Activated T-helper 17 cell treated with anti-CD3 and anti-CD28 coated beads, Interleukin-2, amount 50 U/mL, for 72 hours (primary cell): ENCODE measurements around the gene USP36. TPM values are rescaled to one million over a fixed set of nuclear protein-coding genes. Genes with fewer than 3 reads are reported as not detected.
"Not testable (repeated sequence)": the region's sequence is repeated elsewhere in the genome, so short reads cannot be mapped to it uniquely, and the experiment has no call there.

Experiments used
- ATAC-seq: fragments of 150-1000 bp; cut with Tn5 transposase; replicated peaks from 2 replicates; pipeline ENCODE4 v1.10.0; 2021; ENCODE audit warnings: mild to moderate bottlenecking, moderate library complexity
- H3K27ac Mint-ChIP-seq: one replicate; pipeline ENCODE4 v1.8.0; 2022; ENCODE audit warnings: mixed read lengths
- H3K27me3 Mint-ChIP-seq: one replicate; pipeline ENCODE4 v1.8.0; 2022; ENCODE audit warnings: mixed read lengths
- H3K36me3 Mint-ChIP-seq: one replicate; pipeline ENCODE4 v1.8.0; 2022; ENCODE audit warnings: low read depth, mild to moderate bottlenecking, mixed read lengths
- H3K4me1 Mint-ChIP-seq: one replicate; pipeline ENCODE4 v1.8.0; 2022; ENCODE audit warnings: mixed read lengths
- H3K4me3 Mint-ChIP-seq: one replicate; pipeline ENCODE4 v1.8.0; 2022; ENCODE audit warnings: mild to moderate bottlenecking, mixed read lengths
- H3K9me3 Mint-ChIP-seq: one replicate; pipeline ENCODE4 v1.8.0; 2022; ENCODE audit warnings: mixed read lengths
- total RNA-seq, 2 donors: library from RNA; stranded (reverse); gene quantifications; one replicate each; pipeline ENCODE4 v1.2.3, GENCODE V29; 2022

Gene USP36
- total RNA-seq, 2 donors from 2014 or later, result 95.3 to 139 TPM

GRCh38 chr17:78789663-78790181 is 50.9 kb downstream of the USP36 start:
- no peaks in the 10 kb centered on the region for H3K9me3 Mint-ChIP-seq
- H3K36me3 Mint-ChIP-seq, result peaks cover 47% of the 10 kb centered on the region
- peak overlapping the region; percentile 50 for H3K27ac Mint-ChIP-seq
- no peaks in the 10 kb centered on the region for H3K27me3 Mint-ChIP-seq
- peak overlapping the region; percentile 19 for H3K4me3 Mint-ChIP-seq
- no peak for ATAC-seq
- H3K4me1 Mint-ChIP-seq, result peaks cover 39% of the 10 kb centered on the region

DNA sequence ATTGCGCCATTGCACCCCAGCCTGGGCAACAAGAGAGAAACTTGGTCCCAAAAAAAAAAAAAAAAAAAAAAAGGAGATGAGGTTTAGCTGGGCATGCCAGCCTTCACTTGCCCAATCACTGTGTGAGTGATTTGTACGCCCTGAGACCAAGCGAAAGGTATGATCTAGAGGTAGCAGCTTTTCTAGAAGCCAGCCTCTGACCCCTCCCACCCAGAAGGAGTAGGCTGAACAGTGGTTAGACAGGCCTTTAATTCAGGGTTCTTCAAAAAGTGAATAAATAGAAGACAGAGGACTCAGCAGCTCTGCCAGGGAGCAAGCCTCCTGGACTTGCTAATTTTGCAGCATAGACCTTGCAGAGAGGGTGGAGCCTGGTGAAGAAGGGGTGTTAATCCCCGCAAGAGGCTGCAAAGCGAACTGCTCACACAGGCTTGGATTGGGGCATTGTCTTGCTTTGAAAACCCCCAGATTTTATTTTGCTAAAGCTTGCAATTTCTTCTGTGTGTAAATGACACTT is 51.4 kb downstream of the USP36 start:
- peak; percentile 23 for ATAC-seq
- Mint-ChIP-seq H3K27ac (peak overlapping the region; percentile 50), H3K4me3 (peak overlapping the region; percentile 19), H3K36me3 (peaks cover 42% of the 10 kb centered on the region), H3K27me3 (no peaks in the 10 kb centered on the region), H3K9me3 (no peaks in the 10 kb centered on the region), H3K4me1 (peaks cover 36% of the 10 kb centered on the region)

DNA sequence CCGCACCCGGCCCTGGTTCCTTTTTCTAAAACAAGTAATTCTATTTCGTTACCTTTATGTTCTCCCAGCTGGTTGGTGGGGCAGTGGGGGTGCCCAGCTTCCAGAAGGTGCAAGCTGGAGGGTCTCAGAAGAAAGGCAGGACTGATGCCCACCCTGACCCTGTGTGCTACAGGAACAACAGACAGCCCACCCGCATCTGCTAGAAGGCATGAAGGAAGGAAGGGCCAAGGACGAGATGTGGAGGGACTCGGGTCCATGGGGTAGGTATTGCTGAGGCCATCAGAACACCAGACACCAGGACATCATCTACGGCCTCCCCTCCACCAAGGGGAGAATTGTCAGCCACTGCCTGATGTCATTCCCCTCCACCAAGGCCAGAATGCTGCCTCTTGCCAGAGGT is 52.2 kb downstream of the USP36 start:
- no peak overlapping the region for H3K27ac Mint-ChIP-seq

DNA sequence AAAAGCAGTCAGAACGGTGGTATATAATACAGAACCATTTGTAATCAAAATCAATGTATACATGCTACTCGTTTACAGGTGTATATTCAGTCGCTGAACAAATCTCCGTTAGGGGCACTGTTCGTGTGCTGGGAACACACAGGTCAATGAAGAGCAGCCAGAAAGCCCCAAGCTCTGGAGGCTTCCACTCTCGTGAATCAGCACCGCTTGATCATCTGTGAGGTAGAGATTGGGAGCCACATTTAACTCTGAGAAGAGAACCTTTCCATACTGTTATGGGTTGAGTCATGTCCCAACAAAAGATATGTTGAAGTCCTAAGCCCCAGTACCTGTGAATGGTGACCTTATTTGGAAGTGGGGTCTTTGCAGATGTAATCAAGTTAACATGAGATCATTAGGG is 53.2 kb downstream of the USP36 start:
- ATAC-seq, result peak; percentile 39
- no peaks in the 10 kb centered on the region for H3K27me3 Mint-ChIP-seq
- no peaks in the 10 kb centered on the region for H3K9me3 Mint-ChIP-seq
- peaks cover 34% of the 10 kb centered on the region for H3K36me3 Mint-ChIP-seq
- peaks cover 29% of the 10 kb centered on the region for H3K4me1 Mint-ChIP-seq
- no peak overlapping the region for H3K4me3 Mint-ChIP-seq
- H3K27ac Mint-ChIP-seq, result peak overlapping the region; percentile 71

More for the DNA sequence above, 52.2 kb downstream of the USP36 start:
- peaks cover 34% of the 10 kb centered on the region for H3K4me1 Mint-ChIP-seq
- no peaks in the 10 kb centered on the region for H3K9me3 Mint-ChIP-seq
- no peak for ATAC-seq
- H3K36me3 Mint-ChIP-seq, result peaks cover 35% of the 10 kb centered on the region
- H3K27me3 Mint-ChIP-seq, result no peaks in the 10 kb centered on the region
- H3K4me3 Mint-ChIP-seq, result no peak overlapping the region

GRCh38 chr17:78785663-78786057 is 55.0 kb downstream of the USP36 start:
- H3K27me3 Mint-ChIP-seq, result no peaks in the 10 kb centered on the region
- H3K4me3 Mint-ChIP-seq, result peak overlapping the region; percentile 47

GRCh38 chr17:78785011-78785662 is 55.5 kb downstream of the USP36 start:
- Mint-ChIP-seq H3K36me3 (peaks cover 28% of the 10 kb centered on the region), H3K27me3 (no peaks in the 10 kb centered on the region), H3K4me1 (peaks cover 24% of the 10 kb centered on the region), H3K4me3 (peak overlapping the region; percentile 47), H3K9me3 (no peaks in the 10 kb centered on the region), H3K27ac (peak overlapping the region; percentile 38)
- ATAC-seq, result no peak

More at GRCh38 chr17:78785663-78786057, 55.0 kb downstream of the USP36 start:
- peaks cover 24% of the 10 kb centered on the region for H3K4me1 Mint-ChIP-seq
- peak overlapping the region; percentile 38 for H3K27ac Mint-ChIP-seq
- no peaks in the 10 kb centered on the region for H3K9me3 Mint-ChIP-seq
- no peak for ATAC-seq
- peaks cover 25% of the 10 kb centered on the region for H3K36me3 Mint-ChIP-seq

DNA sequence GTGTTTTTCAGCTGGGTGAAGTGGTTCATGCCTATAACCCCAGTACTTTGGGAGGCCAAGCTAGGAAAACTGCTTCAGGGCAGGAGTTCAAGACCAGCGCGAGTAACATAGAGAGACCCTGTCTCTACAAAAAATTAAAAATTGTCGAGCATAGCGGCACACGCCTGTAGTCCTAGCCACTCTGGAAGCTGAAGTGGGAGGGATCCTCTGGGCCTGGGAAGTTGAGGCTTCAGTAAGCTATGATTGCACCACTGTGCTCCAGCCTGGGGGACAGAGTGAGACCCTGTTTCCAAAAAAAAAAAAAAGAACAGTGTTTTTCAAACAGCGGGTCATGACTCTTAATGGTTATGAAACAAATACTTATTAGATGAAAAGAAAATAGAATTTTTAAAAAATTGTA is 56.3 kb downstream of the USP36 start:
- H3K36me3 Mint-ChIP-seq, result peaks cover 35% of the 10 kb centered on the region
- H3K27ac Mint-ChIP-seq, result peak overlapping the region; percentile 82
- ATAC-seq, result no peak
- no peaks in the 10 kb centered on the region for H3K9me3 Mint-ChIP-seq
- no peaks in the 10 kb centered on the region for H3K27me3 Mint-ChIP-seq
- peaks cover 26% of the 10 kb centered on the region for H3K4me1 Mint-ChIP-seq
- H3K4me3 Mint-ChIP-seq, result peak overlapping the region; percentile 79

DNA sequence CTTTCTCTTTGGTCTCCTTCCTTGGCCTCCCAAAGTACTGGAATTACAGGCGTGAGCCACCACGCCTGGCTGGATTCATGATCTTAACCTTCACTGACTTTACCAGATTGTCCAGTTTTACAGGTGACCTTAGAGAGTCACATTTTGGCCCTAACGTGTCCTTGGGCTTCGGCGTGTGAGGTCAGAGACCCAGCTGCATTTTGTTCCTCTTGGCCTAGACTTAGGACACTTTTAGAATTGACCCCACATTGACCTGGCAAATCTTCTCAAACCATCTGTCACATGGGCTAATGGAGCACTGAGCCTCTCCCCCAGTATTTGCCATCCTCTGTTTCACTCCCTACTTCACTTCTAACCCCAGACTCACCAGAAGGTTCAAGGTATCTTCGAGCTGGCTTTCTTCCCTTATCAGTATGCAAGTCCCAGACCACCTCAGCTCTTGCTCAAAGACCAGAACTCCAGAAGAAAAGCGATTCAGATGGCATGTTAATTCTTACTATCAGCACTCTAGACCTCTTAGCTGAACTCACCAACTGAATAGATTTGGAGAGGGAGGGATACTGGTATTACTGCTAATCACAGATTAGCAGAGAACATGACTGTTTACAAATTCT is 56.8 kb downstream of the USP36 start:
- Mint-ChIP-seq H3K4me3 (peak overlapping the region; percentile 79), H3K4me1 (peaks cover 27% of the 10 kb centered on the region), H3K27ac (peak overlapping the region; percentile 82), H3K36me3 (peaks cover 41% of the 10 kb centered on the region), H3K27me3 (no peaks in the 10 kb centered on the region), H3K9me3 (no peaks in the 10 kb centered on the region)
- ATAC-seq, result no peak

- Mint-ChIP-seq H3K4me1 (peaks cover 22% of the 10 kb centered on the region), H3K9me3 (no peaks in the 10 kb centered on the region), H3K27me3 (no peaks in the 10 kb centered on the region), H3K36me3 (peaks cover 46% of the 10 kb centered on the region), H3K27ac (peak within 1 kb of the TSS; percentile 98), H3K4me3 (peak within 1 kb of the TSS; percentile 89)
- no peak for ATAC-seq
Observed at GRCh38 chr17:78781893-78782304, 58.7 kb downstream of the USP36 start, which contains the start of gene CYTH1. Gene CYTH1 (minus strand): TSS chr17:78782273. CDS start chr17:78782223, 50 bp downstream.

DNA sequence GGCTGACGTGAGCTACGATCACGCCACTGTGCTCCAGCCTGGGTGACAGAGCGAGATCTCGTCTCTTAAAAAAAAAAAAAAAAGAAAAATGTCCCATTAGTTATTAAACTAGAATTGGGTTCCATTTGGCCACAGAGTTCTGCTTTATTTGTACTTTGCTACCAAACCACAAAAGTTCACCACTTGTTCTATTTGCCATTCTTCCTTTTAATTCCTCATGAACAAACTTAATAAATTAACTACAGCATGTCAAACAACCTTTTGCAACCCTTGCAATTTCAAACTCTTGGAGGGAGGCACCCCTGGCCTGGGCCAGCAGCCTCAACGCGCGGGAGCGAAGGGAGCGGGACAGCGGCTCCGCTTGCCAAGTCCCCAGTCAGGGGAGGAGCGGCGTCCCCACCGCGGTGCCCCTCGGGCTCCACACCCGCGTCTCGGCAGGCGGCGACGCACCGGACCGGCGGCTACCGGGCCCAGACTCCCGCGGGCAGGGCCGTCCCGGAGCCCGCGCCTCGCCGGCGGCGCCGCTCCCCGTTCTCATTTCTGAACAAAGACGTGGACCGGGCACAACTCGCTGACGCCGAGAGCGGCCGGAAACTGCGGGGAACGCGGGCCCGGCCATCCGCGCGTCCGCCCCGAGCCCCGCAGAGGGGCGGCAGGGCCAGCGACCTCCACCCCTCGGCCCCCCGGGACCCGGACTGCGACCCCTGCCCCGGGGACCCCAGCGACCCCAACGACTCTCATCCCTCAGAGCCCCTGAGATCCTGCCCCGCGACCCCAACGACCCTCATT is 59.3 kb downstream of the USP36 start:
- H3K27me3 Mint-ChIP-seq, result no peaks in the 10 kb centered on the region
- peaks cover 22% of the 10 kb centered on the region for H3K4me1 Mint-ChIP-seq
- peak overlapping the region; percentile 89 for H3K4me3 Mint-ChIP-seq
- H3K27ac Mint-ChIP-seq, result peak overlapping the region; percentile 98
- no peaks in the 10 kb centered on the region for H3K9me3 Mint-ChIP-seq
- ATAC-seq, result peak; percentile 9
- peaks cover 51% of the 10 kb centered on the region for H3K36me3 Mint-ChIP-seq

DNA sequence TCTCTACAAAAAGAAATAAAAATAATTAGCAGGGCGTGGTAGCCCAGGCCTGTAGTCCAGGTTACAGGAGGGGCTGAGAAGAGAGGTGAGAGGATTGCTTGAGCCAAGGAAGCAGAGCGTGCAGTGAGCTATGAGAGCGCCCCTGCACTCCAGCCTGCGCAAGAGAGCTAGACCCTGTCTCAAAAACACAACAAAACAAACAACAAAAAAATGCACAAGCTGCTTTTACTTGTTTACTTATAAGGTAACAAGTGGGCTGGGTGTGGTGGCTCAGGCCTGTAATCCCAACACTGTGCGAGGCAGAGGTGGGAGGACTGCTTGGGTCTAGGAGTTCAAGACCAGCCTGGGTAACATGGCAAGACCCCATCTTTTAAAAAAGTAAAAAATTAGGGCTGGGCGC is 60.3 kb downstream of the USP36 start:
- Mint-ChIP-seq H3K36me3 (peaks cover 60% of the 10 kb centered on the region), H3K27ac (peak overlapping the region; percentile 98), H3K4me1 (peaks cover 17% of the 10 kb centered on the region)

DNA sequence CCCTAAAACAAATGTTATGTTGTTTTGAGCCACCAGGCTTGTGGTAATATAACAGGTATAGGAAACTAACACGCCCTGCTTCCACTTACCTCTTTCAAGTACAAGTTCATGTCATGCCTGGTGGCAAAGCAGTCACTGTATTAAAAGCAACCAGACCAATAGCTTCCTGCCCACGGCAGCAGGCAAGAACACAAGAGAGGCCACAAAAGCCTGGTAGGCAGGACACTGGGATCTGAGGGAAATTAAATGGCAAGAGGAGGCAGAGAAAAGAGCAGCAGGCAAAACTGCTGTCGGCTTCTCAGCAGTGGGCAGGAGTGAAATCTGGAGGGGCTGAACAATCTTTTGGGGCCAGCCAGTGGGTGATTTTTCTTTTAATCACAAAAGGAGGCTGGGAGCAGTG is 60.8 kb downstream of the USP36 start:
- Mint-ChIP-seq H3K9me3 (no peaks in the 10 kb centered on the region), H3K27ac (peak overlapping the region; percentile 98)
- peak; percentile 38 for ATAC-seq

More for the DNA sequence above, 60.3 kb downstream of the USP36 start:
- Mint-ChIP-seq H3K9me3 (no peaks in the 10 kb centered on the region), H3K4me3 (peak overlapping the region; percentile 89), H3K27me3 (no peaks in the 10 kb centered on the region)
- peak; percentile 11 for ATAC-seq

DNA sequence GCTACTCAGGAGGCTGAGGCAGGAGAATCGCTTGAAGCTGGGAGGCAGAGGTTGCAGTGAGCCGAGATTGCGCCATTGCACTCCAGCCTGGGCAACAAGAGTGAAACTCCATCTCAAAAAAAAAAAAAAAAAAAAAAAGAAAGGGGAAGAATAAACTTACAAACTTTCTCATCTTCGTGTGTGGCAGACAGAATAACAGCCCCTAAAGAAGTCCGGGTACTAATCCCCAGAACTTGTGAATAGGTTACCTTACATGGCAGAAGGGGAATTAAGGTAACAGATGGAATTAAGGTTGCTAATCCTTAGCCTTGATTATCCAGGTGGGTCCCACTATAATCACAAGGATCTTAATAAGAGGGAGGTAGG is 61.3 kb downstream of the USP36 start:
- not testable (repeated sequence) for H3K9me3 Mint-ChIP-seq, ATAC-seq, H3K27me3 Mint-ChIP-seq
- Mint-ChIP-seq H3K36me3 (peaks cover 70% of the 10 kb centered on the region), H3K4me1 (peaks cover 24% of the 10 kb centered on the region), H3K27ac (peak overlapping the region; percentile 98), H3K4me3 (peak overlapping the region; percentile 89)

More for the DNA sequence above, 60.8 kb downstream of the USP36 start:
- Mint-ChIP-seq H3K27me3 (no peaks in the 10 kb centered on the region), H3K4me3 (peak overlapping the region; percentile 89), H3K4me1 (peaks cover 20% of the 10 kb centered on the region), H3K36me3 (peaks cover 65% of the 10 kb centered on the region)

DNA sequence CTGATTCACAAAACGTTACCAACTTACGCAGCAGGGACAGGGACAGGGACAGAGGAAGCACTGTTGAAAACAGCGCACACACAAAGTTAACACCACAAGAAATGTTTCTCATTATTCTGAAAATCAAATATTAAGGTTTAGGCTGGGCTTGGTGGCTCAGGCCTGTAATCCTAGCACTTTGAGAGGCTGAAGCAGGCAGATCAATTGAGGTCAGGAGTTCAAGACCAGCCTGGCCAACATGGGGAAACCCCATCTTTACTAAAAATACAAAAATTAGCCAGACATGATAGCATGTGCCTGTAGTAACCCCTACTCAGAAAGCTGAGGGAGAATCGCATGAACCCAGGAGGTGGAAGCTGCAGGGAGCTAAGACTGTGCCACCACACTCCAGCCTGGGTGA is 62.7 kb downstream of the USP36 start:
- ATAC-seq, result peak; percentile 2
- H3K4me3 Mint-ChIP-seq, result peak overlapping the region; percentile 94
- no peaks in the 10 kb centered on the region for H3K27me3 Mint-ChIP-seq
- H3K27ac Mint-ChIP-seq, result peak overlapping the region; percentile 93
- no peaks in the 10 kb centered on the region for H3K9me3 Mint-ChIP-seq
- peaks cover 20% of the 10 kb centered on the region for H3K4me1 Mint-ChIP-seq
- H3K36me3 Mint-ChIP-seq, result peaks cover 79% of the 10 kb centered on the region
